OCI-LY1 (cell line): ENCODE measurements around the gene TF.

Experiments
- EZH2 ChIP-seq: fragments of 200-600 bp; sonication (generic), shearing (Covaris generic); IDR thresholded peaks from 2 replicates; pipeline ENCODE4 v1.8.0; 2017; ENCODE audit warnings: borderline replicate concordance, mixed run types, mild to moderate bottlenecking, antibody characterized with exemption, low read length, moderate library complexity, mixed read lengths
- TF ChIP-seq, protein P1 (sequence below): fragments of 200-600 bp; sonication (generic), shearing (Covaris generic); IDR thresholded peaks from 2 replicates; pipeline ENCODE4 v1.5.1; 2017; ENCODE audit warnings: mild to moderate bottlenecking, antibody characterized with exemption, low read length, moderate library complexity, mixed read lengths

DNA sequence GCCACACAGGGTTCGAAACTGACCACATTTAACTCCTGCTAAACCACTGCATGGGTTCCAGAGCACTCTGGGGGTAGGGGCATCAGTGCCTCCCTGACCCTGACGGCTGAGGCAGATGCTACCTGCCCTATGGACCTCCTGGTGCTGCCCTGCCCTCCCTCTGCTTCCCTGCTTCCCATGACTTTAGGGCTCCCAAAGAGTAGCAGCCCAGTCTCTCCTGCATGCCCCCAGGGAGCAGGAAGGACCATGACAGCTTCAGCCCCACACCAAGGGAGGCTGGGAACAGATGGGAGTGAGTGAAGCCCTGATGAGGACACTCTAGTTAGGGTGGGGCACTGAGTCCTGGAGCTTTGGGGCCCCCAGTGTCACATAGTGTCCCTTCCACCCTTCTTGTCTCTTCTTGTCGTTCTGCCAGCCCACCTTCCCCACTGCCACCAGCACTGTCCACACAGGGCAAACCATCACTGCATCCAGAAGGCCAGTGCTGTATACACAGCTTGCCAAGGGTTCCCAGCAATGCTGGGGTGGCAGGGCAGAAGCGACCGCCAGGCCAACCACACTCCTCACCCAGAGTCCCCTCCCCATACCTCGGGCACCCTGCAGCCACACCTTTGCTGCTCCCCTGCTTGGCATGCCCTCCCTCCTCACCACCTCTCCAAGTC lies 90.4 kb downstream of the TF start:
- TF ChIP-seq, protein P1, sequence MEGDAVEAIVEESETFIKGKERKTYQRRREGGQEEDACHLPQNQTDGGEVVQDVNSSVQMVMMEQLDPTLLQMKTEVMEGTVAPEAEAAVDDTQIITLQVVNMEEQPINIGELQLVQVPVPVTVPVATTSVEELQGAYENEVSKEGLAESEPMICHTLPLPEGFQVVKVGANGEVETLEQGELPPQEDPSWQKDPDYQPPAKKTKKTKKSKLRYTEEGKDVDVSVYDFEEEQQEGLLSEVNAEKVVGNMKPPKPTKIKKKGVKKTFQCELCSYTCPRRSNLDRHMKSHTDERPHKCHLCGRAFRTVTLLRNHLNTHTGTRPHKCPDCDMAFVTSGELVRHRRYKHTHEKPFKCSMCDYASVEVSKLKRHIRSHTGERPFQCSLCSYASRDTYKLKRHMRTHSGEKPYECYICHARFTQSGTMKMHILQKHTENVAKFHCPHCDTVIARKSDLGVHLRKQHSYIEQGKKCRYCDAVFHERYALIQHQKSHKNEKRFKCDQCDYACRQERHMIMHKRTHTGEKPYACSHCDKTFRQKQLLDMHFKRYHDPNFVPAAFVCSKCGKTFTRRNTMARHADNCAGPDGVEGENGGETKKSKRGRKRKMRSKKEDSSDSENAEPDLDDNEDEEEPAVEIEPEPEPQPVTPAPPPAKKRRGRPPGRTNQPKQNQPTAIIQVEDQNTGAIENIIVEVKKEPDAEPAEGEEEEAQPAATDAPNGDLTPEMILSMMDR: no peak
- TF ChIP-seq EZH2: no peak
